ENCODE measurements around the gene NRXN3. TPM values are rescaled to one million over a fixed set of nuclear protein-coding genes. Genes with fewer than 3 reads are reported as not detected.

Gene NRXN3
- total RNA-seq, 2 donors from 2014 or later, result 1.2 to 7.8 TPM

DNA sequence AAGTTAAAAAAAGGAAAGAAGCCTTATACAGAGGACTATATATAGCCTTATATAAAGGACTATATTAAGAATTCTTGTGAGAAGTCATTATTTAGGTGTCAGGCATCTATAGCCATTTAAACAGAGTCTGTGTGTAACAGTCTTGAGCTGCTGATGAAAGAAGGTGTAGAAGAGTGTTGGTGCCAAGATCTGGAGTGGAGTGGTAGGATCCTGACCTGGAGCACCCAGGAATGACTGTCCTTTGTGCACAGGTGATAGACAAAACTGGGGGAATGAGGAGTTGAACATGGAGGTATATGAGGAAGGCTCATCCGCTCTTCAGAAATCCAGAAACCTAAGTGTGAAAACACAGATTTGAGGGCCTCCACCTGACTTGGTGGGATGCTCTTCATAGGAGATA lies 747.3 kb downstream of the NRXN3 start:
- no peak for DNase-seq
- intact Hi-C loops (cut with DNase I), result no loop called here
- Histone ChIP-seq H3K9ac (ENCODE audit: low read depth in 2 of 2, low read length in 2 of 2) (no peak overlapping the region), H3K27ac (no peak overlapping the region), H3K27me3 (no peaks in the 10 kb centered on the region), H3K4me1 (no peaks in the 10 kb centered on the region), H3K36me3 (no peaks in the 10 kb centered on the region), H3K4me3 (no peak overlapping the region), H3K9me3 (no peaks in the 10 kb centered on the region)
- TF ChIP-seq, protein P1, sequence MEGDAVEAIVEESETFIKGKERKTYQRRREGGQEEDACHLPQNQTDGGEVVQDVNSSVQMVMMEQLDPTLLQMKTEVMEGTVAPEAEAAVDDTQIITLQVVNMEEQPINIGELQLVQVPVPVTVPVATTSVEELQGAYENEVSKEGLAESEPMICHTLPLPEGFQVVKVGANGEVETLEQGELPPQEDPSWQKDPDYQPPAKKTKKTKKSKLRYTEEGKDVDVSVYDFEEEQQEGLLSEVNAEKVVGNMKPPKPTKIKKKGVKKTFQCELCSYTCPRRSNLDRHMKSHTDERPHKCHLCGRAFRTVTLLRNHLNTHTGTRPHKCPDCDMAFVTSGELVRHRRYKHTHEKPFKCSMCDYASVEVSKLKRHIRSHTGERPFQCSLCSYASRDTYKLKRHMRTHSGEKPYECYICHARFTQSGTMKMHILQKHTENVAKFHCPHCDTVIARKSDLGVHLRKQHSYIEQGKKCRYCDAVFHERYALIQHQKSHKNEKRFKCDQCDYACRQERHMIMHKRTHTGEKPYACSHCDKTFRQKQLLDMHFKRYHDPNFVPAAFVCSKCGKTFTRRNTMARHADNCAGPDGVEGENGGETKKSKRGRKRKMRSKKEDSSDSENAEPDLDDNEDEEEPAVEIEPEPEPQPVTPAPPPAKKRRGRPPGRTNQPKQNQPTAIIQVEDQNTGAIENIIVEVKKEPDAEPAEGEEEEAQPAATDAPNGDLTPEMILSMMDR (IDR thresholded peaks at IDR 0.05), result no peak

DNA sequence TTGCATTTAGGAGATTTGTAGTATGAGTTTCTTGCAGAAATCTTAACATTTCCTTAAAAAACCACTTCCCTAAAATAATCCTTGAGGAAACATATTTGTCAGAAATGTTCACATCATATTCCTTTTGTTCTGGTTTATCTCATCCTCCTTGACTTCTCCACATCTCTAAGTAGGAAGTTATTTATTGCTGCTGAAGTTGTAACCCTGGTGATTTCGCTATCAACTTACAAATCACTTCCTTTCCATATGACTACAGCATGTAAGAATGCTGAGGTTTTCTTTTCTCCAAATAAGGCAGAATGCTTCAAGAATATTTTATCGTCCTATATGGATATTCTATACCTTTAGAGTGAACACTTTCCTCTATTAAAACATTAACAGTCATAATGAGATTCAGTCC lies 751.7 kb downstream of the NRXN3 start:
- no peak overlapping the region for H3K9ac ChIP-seq (ENCODE audit: low read depth in 2 of 2, low read length in 2 of 2)
- no peaks in the 10 kb centered on the region for H3K36me3 ChIP-seq
- H3K27me3 ChIP-seq, result no peaks in the 10 kb centered on the region
- no peak overlapping the region for H3K4me3 ChIP-seq
- no peak overlapping the region for H3K27ac ChIP-seq
- DNase-seq, result no peak
- H3K9me3 ChIP-seq, result no peaks in the 10 kb centered on the region
- no peaks in the 10 kb centered on the region for H3K4me1 ChIP-seq
- intact Hi-C loops (cut with DNase I), result no loop called here
- TF ChIP-seq, protein P1 (IDR thresholded peaks at IDR 0.05), result no peak

DNA sequence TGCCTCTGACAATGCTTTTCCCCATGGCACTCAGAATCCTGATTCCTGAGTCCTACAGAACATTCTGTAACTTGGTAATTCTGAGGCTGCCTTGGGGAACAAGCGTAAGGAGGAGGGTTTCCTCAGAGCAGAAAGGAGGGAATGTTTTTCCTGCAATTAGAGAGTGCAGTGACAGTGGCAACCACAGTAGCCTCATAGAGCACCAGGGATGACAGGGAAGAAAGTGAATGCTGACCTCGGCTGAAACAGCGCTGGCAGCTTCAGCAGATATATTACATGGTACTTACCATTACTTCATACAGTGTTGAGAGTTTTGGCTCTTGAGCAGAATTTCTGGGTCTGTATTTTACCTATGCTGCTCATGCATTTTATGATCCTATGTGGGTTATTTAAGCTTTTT lies 757.1 kb downstream of the NRXN3 start:
- Histone ChIP-seq H3K36me3 (no peaks in the 10 kb centered on the region), H3K9me3 (no peaks in the 10 kb centered on the region), H3K4me3 (no peak overlapping the region), H3K4me1 (no peaks in the 10 kb centered on the region), H3K27me3 (no peaks in the 10 kb centered on the region), H3K9ac (ENCODE audit: low read depth in 2 of 2, low read length in 2 of 2) (no peak overlapping the region), H3K27ac (no peak overlapping the region)
- intact Hi-C loops (cut with DNase I), result no loop called here
- TF ChIP-seq, protein P1 (IDR thresholded peaks at IDR 0.05), result no peak
- no peak for DNase-seq

DNA sequence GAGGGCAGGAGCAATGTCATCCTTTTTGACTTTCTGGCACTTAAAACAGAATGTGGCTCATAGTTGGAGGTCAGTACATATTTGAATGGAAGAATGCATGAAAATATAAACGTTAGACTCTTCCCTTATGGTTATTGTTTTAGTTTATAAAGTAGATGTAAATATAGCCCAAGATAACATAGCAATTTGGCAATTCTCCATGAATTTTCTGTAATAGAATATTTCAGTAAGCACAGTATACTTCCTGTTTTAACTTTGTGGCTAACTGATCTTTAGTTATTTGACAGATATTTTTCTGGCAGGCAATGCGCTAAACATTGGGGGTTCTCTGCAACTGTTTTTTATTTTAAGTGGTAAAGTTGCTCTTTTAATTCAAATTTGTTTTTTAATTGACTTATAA lies 763.0 kb downstream of the NRXN3 start:
- no peak for DNase-seq
- intact Hi-C loops (cut with DNase I), result no loop called here

DNA sequence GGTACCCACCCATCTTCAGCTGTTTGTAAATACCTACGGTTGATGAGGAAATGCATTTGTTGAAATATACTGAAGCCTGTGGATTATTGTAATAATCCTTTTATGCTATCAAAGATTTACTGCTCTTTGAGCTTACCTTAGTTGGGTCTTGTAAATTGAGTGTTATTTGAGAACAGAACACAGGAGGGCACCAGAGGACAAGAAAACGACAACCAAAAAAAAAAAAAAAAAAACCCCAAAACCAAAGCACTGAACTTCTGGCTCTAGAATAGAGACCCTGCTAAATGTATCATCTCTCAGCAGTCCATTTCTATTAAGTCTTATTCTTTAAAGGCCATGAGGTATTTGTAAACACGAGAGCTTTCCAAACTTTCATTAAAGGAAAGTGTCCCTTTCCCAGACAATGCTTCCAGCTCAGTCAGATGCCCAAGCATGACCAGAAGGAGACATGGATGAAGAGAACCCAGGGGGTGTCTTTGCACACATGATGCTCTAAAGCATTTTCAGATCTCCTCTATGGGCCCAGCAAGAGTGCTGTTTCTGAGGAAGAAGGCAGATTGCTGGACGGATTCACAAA lies 763.9 kb downstream of the NRXN3 start:
- Histone ChIP-seq H3K4me1 (no peaks in the 10 kb centered on the region), H3K36me3 (no peaks in the 10 kb centered on the region), H3K9ac (ENCODE audit: low read depth in 2 of 2, low read length in 2 of 2) (no peak overlapping the region), H3K9me3 (no peaks in the 10 kb centered on the region), H3K4me3 (no peak overlapping the region), H3K27me3 (no peaks in the 10 kb centered on the region), H3K27ac (no peak overlapping the region)
- DNase-seq, result no peak
- intact Hi-C loops (cut with DNase I), result no loop called here
- TF ChIP-seq, protein P1 (IDR thresholded peaks at IDR 0.05), result no peak

More for the DNA sequence above, 763.0 kb downstream of the NRXN3 start:
- TF ChIP-seq, protein P1 (IDR thresholded peaks at IDR 0.05), result no peak
- Histone ChIP-seq H3K4me1 (no peaks in the 10 kb centered on the region), H3K27ac (no peak overlapping the region), H3K27me3 (no peaks in the 10 kb centered on the region), H3K9ac (ENCODE audit: low read depth in 2 of 2, low read length in 2 of 2) (no peak overlapping the region), H3K9me3 (no peaks in the 10 kb centered on the region), H3K4me3 (no peak overlapping the region), H3K36me3 (no peaks in the 10 kb centered on the region)

Measured in colonic mucosa (tissue), 4 donors.